ENCODE results near the gene CD300LB. TPM values are rescaled to one million over a fixed set of nuclear protein-coding genes. Genes with fewer than 3 reads are reported as not detected.

CD300LB gene
- total and polyA plus RNA-seq, 10 of the 15 experiments (the other 5 are each of a cell fraction or from before 2014, with no cell fraction given): 0.08 to 0.57 (median 0.25) TPM; not detected in 4

- CTCF ChIA-PET: interaction anchor here (1.0 kb wide), 2 partner anchors 10 to 181 kb away, joined by 3 read pairs; no protein-coding TSS in a partner anchor
- DNase-seq (ENCODE audit: low read depth, low spot score) (no peak), FAIRE-seq (no peak), ATAC-seq (no peak)
- no peak overlapping the region for H3K4me2 ChIP-seq (ENCODE audit: control insufficient read depth, insufficient read depth)
- no peaks in the 10 kb centered on the region for H3K36me3 ChIP-seq (ENCODE audit: control insufficient read depth in 2 of 2, insufficient read depth in 2 of 2, low read length in 1 of 2)
- no peaks in the 10 kb centered on the region; the same call in 2 of the 3 replicates for H3K9me3 ChIP-seq (replicated peaks; ENCODE audit: control insufficient read depth, insufficient read depth, low read length)
- no peaks in the 10 kb centered on the region for H3K79me2 ChIP-seq (ENCODE audit: control insufficient read depth, insufficient read depth, low read length)
- H2AFZ ChIP-seq (ENCODE audit: control insufficient read depth, low read depth, low read length): no peak overlapping the region
- SMC1A ChIA-PET (ENCODE audit: uncharacterized antibody, unreplicated experiment): interaction anchor here (0.7 kb wide), 1 partner anchor 98 kb away, joined by 3 read pairs; no protein-coding TSS in a partner anchor
- BruUV-seq (replicated peaks): no TSS peak
- no peaks in the 10 kb centered on the region for H4K20me1 ChIP-seq (ENCODE audit: control insufficient read depth, insufficient read depth)
- no peak overlapping the region for H3K27ac ChIP-seq (ENCODE audit: control insufficient read depth, insufficient read depth)
- H3K9ac ChIP-seq (ENCODE audit: control insufficient read depth, insufficient read depth, low read length): no peak overlapping the region
- RAD21 ChIA-PET (ENCODE audit: unreplicated experiment): interaction anchor here (1.4 kb wide), 1 partner anchor 181 kb away, joined by 4 read pairs; no protein-coding TSS in a partner anchor
- H3K27me3 ChIP-seq (replicated peaks in 1 of 2; ENCODE audit: control insufficient read depth in 2 of 2, insufficient read depth in 2 of 2, low read length in 1 of 2): peaks cover 0 to 1% of the 10 kb centered on the region in 2 experiments; a peak in 2 of 4 replicates
- no peak overlapping the region for H3K4me3 ChIP-seq
- WGBS (ENCODE audit: insufficient coverage, insufficient replicate concordance, low lambda C conversion rate, missing lambda C conversion rate): 45% methylated on average over 7 of the region's 7 CpGs
- POLR2A ChIA-PET: no interaction called here
- in situ Hi-C loops (cut with MboI): no loop called here
- intact Hi-C loops (cut with micrococcal nuclease; ENCODE audit: unreplicated experiment): no loop called here
- H3K4me1 ChIP-seq (ENCODE audit: control insufficient read depth, insufficient read depth, low read length): no peaks in the 10 kb centered on the region
- TF ChIP-seq NFYB (IDR thresholded peaks at IDR 0.05; ENCODE audit: insufficient read depth, low read depth, low read length): no peak
- TF ChIP-seq MEF2B (IDR thresholded peaks at IDR 0.05; ENCODE audit: partially characterized antibody, poor library complexity, severe bottlenecking): no peak
- no peak for TF ChIP-seq ZBTB11 (CRISPR knock-in tag; IDR thresholded peaks at IDR 0.05)
- TF ChIP-seq HSF1 (IDR thresholded peaks at IDR 0.05; ENCODE audit: low read depth, low read length): no peak
- no peak for TF ChIP-seq CBX3 (IDR thresholded peaks at IDR 0.05; ENCODE audit: borderline replicate concordance, low read depth)
- no peak for TF ChIP-seq EGR1 (IDR thresholded peaks at IDR 0.05; ENCODE audit: borderline replicate concordance in 1 of 2, low read depth in 2 of 2, low read length in 2 of 2)
- TF ChIP-seq ZBTB40 (IDR thresholded peaks at IDR 0.05; ENCODE audit: borderline replicate concordance): no peak
- no peak for TF ChIP-seq YBX1 (IDR thresholded peaks at IDR 0.05)
- no peak for TF ChIP-seq ETV6 (conservative IDR thresholded peaks at IDR 0.05 in 1 of 2, IDR thresholded peaks at IDR 0.05 in 1 of 2; ENCODE audit: borderline replicate concordance in 1 of 2, low read depth in 1 of 2)
- no peak for TF ChIP-seq ZZZ3 (IDR thresholded peaks at IDR 0.05; ENCODE audit: control insufficient read depth, insufficient read length, low read depth)
- TF ChIP-seq FOXK2 (IDR thresholded peaks at IDR 0.05): no peak
- TF ChIP-seq ESRRA (IDR thresholded peaks at IDR 0.05; ENCODE audit: low read length): no peak
- TF ChIP-seq ZNF274 (IDR thresholded peaks at IDR 0.05; ENCODE audit: insufficient read depth, insufficient read length): no peak
- TF ChIP-seq POLR2AphosphoS5 (IDR thresholded peaks at IDR 0.05; ENCODE audit: low read length): no peak
- no peak for TF ChIP-seq RUNX3 (IDR thresholded peaks at IDR 0.05; ENCODE audit: low read length)
Measured at GRCh38 chr17:74555427-74555940, 24.2 kb upstream of the CD300LB start.

Data from GM12878 (cell line).